MM.1S (cell line): Measurements from ENCODE around the gene ANKH.

Experiments
- DNase-seq: peaks from one replicate; pipeline ENCODE4 v3.0.0-alpha.2; 2015
- H2AFZ ChIP-seq: fragments of 300-600 bp; sonication (generic); 2 replicates; pipeline ENCODE4 v1.6.0; 2016; ENCODE audit warnings: antibody characterized with exemption, low read length
- H3F3A ChIP-seq: fragments of 300-600 bp; sonication (generic); 2 replicates; pipeline ENCODE4 v1.6.1; 2016; ENCODE audit warnings: mild to moderate bottlenecking, antibody characterized with exemption, low read length, moderate library complexity, mixed read lengths; ENCODE audit not compliant: insufficient read depth
- H3K27ac ChIP-seq: fragments of 300-600 bp; sonication (generic); 2 replicates; pipeline ENCODE4 v1.5.1; 2016; ENCODE audit warnings: mild to moderate bottlenecking, low read length
- H3K27me3 ChIP-seq: fragments of 300-600 bp; sonication (generic); replicated peaks from 2 replicates; pipeline ENCODE4 v1.6.0; 2016; ENCODE audit warnings: low read length; ENCODE audit not compliant: insufficient read depth
- H3K36me3 ChIP-seq: fragments of 300-600 bp; sonication (generic); replicated peaks from 2 replicates; pipeline ENCODE4 v1.6.1; 2016; ENCODE audit warnings: mild to moderate bottlenecking, low read length, mixed read lengths; ENCODE audit not compliant: insufficient read depth
- H3K4me1 ChIP-seq: fragments of 300-600 bp; sonication (generic); 2 replicates; pipeline ENCODE4 v1.6.1; 2016; ENCODE audit warnings: low read length, mixed read lengths
- H3K4me2 ChIP-seq: fragments of 300-600 bp; sonication (generic); 2 replicates; pipeline ENCODE4 v1.6.0; 2016; ENCODE audit warnings: low read depth, low read length
- H3K4me3 ChIP-seq: fragments of 300-600 bp; sonication (generic); 2 replicates; pipeline ENCODE4 v1.5.1; 2016; ENCODE audit warnings: low read length, mixed read lengths
- H3K79me2 ChIP-seq: fragments of 300-600 bp; sonication (generic); 2 replicates; pipeline ENCODE4 v1.6.1; 2016; ENCODE audit warnings: mixed run types, low read length, mixed read lengths
- H3K9ac ChIP-seq: fragments of 300-600 bp; sonication (generic); 2 replicates; pipeline ENCODE4 v1.6.1; 2016; ENCODE audit warnings: low read length, mixed read lengths
- H3K9me2 ChIP-seq: fragments of 300-600 bp; sonication (generic); replicated peaks from 2 replicates; pipeline ENCODE4 v1.6.1; 2016; ENCODE audit warnings: mild to moderate bottlenecking, low read length, mixed read lengths; ENCODE audit not compliant: insufficient read depth
- H3K9me3 ChIP-seq: fragments of 300-600 bp; sonication (generic); replicated peaks from 2 replicates; pipeline ENCODE4 v1.6.1; 2016; ENCODE audit warnings: mild to moderate bottlenecking, low read length, mixed read lengths; ENCODE audit not compliant: insufficient read depth
- H4K20me1 ChIP-seq: fragments of 300-600 bp; sonication (generic); 2 replicates; pipeline ENCODE4 v1.6.1; 2016; ENCODE audit warnings: mild to moderate bottlenecking, low read length, moderate library complexity, mixed read lengths; ENCODE audit not compliant: insufficient read depth
- EZH2 ChIP-seq: fragments of 300-600 bp; sonication (generic); optimal IDR thresholded peaks from 2 replicates; pipeline ENCODE3; 2017; ENCODE audit warnings: low read depth, mild to moderate bottlenecking, antibody characterized with exemption, low read length, mixed read lengths
- EZH2phosphoT487 ChIP-seq: fragments of 300-600 bp; sonication (generic); IDR thresholded peaks from 2 replicates; pipeline ENCODE4 v1.6.1; 2018; ENCODE audit warnings: antibody characterized with exemption, low read length
- TF ChIP-seq, protein P1 (sequence below): fragments of 300-600 bp; sonication (generic); IDR thresholded peaks from 2 replicates; pipeline ENCODE4 v1.5.1; 2016; ENCODE audit warnings: antibody characterized with exemption, low read length, mixed read lengths

Gene ANKH

DNA sequence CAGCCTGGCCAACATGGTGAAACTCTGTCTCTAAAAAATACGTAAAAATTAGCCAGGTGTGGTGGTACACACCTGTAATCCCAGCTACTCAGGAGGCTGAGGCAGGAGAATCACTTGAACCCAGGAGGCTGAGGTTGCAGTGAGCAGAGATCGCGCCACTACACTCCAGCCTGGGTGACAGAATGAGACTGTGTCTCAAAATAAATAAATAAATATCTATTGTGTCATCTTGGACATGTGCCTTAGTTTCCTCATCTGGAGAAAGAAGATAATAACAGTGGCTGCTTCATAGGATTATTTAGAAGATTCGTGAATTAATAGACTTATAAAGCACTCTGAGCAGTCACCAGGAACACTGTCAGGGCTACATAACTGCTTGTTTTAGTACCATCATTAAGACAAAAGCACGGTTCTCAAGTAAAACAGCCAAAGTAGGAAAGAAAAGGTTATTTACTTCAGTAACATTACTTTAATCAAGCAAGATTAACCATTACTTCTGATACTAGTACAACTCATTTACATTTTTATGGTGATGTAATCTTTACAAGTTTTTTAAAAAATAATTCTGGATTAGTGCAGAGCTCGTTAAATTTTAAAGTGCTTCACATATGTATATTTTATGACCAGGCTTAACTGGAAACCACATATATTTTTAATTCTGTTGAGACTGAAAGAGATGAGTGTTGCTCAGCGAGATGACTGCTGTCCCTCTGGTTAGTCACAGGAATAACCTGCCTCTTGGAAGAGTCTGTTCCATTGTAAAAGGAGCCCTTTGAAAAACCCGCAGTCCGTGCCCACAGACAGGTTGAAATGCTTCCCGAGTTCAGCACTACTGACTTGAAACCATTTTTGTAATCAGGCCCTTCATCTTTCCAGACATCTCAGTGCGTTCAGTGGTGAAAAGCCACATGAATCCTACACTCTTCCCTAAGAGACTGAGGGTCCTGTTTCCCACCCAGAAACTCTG lies 36.7 kb downstream of the ANKH start:
- no peaks in the 10 kb centered on the region for H3K36me3 ChIP-seq
- no peak overlapping the region for H3K27ac ChIP-seq
- H3K4me2 ChIP-seq, result no peak overlapping the region
- TF ChIP-seq, protein P1, sequence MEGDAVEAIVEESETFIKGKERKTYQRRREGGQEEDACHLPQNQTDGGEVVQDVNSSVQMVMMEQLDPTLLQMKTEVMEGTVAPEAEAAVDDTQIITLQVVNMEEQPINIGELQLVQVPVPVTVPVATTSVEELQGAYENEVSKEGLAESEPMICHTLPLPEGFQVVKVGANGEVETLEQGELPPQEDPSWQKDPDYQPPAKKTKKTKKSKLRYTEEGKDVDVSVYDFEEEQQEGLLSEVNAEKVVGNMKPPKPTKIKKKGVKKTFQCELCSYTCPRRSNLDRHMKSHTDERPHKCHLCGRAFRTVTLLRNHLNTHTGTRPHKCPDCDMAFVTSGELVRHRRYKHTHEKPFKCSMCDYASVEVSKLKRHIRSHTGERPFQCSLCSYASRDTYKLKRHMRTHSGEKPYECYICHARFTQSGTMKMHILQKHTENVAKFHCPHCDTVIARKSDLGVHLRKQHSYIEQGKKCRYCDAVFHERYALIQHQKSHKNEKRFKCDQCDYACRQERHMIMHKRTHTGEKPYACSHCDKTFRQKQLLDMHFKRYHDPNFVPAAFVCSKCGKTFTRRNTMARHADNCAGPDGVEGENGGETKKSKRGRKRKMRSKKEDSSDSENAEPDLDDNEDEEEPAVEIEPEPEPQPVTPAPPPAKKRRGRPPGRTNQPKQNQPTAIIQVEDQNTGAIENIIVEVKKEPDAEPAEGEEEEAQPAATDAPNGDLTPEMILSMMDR, result no peak
- H4K20me1 ChIP-seq, result no peaks in the 10 kb centered on the region
- H3K4me3 ChIP-seq, result no peak overlapping the region
- H3K79me2 ChIP-seq, result peaks cover 38% of the 10 kb centered on the region
- DNase-seq, result no peak
- H3K4me1 ChIP-seq, result no peaks in the 10 kb centered on the region
- no peak overlapping the region for H3K9ac ChIP-seq
- H2AFZ ChIP-seq, result no peak overlapping the region
- H3K9me3 ChIP-seq, result no peaks in the 10 kb centered on the region
- H3K9me2 ChIP-seq, result no peaks in the 10 kb centered on the region
- no peaks in the 10 kb centered on the region for H3F3A ChIP-seq
- no peaks in the 10 kb centered on the region for H3K27me3 ChIP-seq

DNA sequence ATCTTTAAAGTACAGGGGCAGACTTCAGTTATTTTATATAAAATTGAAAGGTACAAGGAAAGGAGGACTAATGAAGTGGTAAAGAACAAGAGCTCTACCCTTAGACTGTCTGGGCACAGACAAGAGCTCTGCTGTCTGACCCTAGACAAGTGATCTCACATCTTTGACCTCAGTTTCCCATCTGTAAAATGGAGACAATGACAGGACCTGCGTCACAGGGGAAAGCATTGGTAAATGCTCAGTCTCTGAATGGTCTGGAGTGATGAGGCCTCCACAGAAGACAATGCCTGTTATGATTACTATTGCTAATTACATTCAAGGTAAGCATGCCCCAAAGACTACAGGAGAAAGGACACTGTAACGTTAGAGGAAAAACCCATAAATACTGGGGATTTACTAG lies 37.5 kb downstream of the ANKH start:
- H3K9me3 ChIP-seq, result no peaks in the 10 kb centered on the region
- H3K4me3 ChIP-seq, result no peak overlapping the region
- no peak for DNase-seq
- no peak overlapping the region for H3K27ac ChIP-seq
- H3K27me3 ChIP-seq, result no peaks in the 10 kb centered on the region
- H4K20me1 ChIP-seq, result no peaks in the 10 kb centered on the region
- H3K4me1 ChIP-seq, result no peaks in the 10 kb centered on the region
- no peaks in the 10 kb centered on the region for H3K9me2 ChIP-seq
- TF ChIP-seq EZH2phosphoT487 (no peak), EZH2 (no peak)
- TF ChIP-seq, protein P1, result no peak
- no peaks in the 10 kb centered on the region for H3F3A ChIP-seq
- H3K9ac ChIP-seq, result no peak overlapping the region
- H3K79me2 ChIP-seq, result peaks cover 37% of the 10 kb centered on the region
- H2AFZ ChIP-seq, result no peak overlapping the region
- 0 out of 2 replicates have a peak, but pooled peaks cover 2% of the 10 kb centered on the region for H3K36me3 ChIP-seq
- H3K4me2 ChIP-seq, result no peak overlapping the region

DNA sequence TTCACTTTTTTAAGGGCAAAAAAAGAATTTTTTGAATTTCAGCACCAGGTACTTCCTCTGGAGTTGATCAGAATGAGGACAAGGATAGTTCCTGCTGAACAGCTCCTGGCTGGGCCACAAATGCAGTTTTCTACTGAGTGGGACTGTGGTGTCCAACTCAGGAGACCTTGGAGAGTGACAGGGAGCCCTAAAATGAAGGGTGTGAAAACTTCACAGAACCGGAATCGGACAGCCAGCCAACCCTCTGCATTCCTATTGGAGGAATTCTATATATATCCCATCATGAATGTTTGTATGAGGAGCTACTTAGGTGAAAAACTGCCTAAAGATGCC lies 40.6 kb downstream of the ANKH start:
- no peak for DNase-seq
- TF ChIP-seq, protein P1, result no peak
- TF ChIP-seq EZH2phosphoT487 (no peak), EZH2 (no peak)
- Histone ChIP-seq H3K27ac (no peak overlapping the region), H2AFZ (no peak overlapping the region), H3K4me1 (no peaks in the 10 kb centered on the region), H3F3A (no peaks in the 10 kb centered on the region), H3K9ac (no peak overlapping the region), H3K27me3 (no peaks in the 10 kb centered on the region), H3K79me2 (peaks cover 39% of the 10 kb centered on the region), H3K36me3 (0 out of 2 replicates have a peak, but pooled peaks cover 2% of the 10 kb centered on the region), H4K20me1 (no peaks in the 10 kb centered on the region), H3K9me2 (no peaks in the 10 kb centered on the region), H3K9me3 (no peaks in the 10 kb centered on the region), H3K4me3 (no peak overlapping the region), H3K4me2 (no peak overlapping the region)
